Chondrocyte (in vitro differentiated cells): ENCODE data around the gene ALDH1B1. TPM values are rescaled to one million over a fixed set of nuclear protein-coding genes. Genes with fewer than 3 reads are reported as not detected.
A peak's percentile ranks its signal among the peaks of the same experiment; 100 is the strongest.

Source experiments
- DNase-seq: peaks from one replicate; pipeline ENCODE4 v3.0.0; 2021; ENCODE audit warnings: mixed read lengths, low spot score
- H3K27ac Mint-ChIP-seq: one replicate; pipeline ENCODE4 v1.8.0; 2021; ENCODE audit warnings: mild to moderate bottlenecking, moderate library complexity, mixed read lengths; ENCODE audit not compliant: unreplicated experiment
- H3K27me3 Mint-ChIP-seq: 2 replicates; pipeline ENCODE4 v1.8.0; 2021; ENCODE audit warnings: low read depth, mixed read lengths
- H3K36me3 Mint-ChIP-seq: 2 replicates; pipeline ENCODE4 v1.8.0; 2021; ENCODE audit warnings: low read depth, mixed read lengths
- H3K4me1 Mint-ChIP-seq: 2 replicates; pipeline ENCODE4 v1.8.0; 2021; ENCODE audit warnings: low read depth, mild to moderate bottlenecking, mixed read lengths
- H3K4me3 Mint-ChIP-seq: one replicate; pipeline ENCODE4 v1.8.0; 2021; ENCODE audit warnings: mild to moderate bottlenecking, moderate library complexity, mixed read lengths; ENCODE audit not compliant: unreplicated experiment
- H3K9me3 Mint-ChIP-seq: 2 replicates; pipeline ENCODE4 v1.8.0; 2021; ENCODE audit warnings: low read depth, mixed read lengths
- total RNA-seq: library from RNA; stranded (reverse); gene quantifications from 3 replicates; pipeline ENCODE4 v1.2.1, GENCODE V29; 2021
- TF ChIP-seq, protein P1 (sequence below): fragments of 200-600 bp; sonication (generic); IDR thresholded peaks from 2 replicates; pipeline ENCODE4 v1.5.0; 2021; ENCODE audit warnings: antibody characterized with exemption, mild to moderate bottlenecking, moderate library complexity

The ALDH1B1 gene
- total RNA-seq, 1 donor from 2014 or later = 74.2 TPM

- Mint-ChIP-seq H3K4me3 (no peak overlapping the region), H3K4me1 (peaks cover 12% of the 10 kb centered on the region), H3K36me3 (no peaks in the 10 kb centered on the region), H3K27ac (no peak overlapping the region), H3K9me3 (no peaks in the 10 kb centered on the region), H3K27me3 (no peaks in the 10 kb centered on the region)
- no peak for DNase-seq
- TF ChIP-seq, protein P1, sequence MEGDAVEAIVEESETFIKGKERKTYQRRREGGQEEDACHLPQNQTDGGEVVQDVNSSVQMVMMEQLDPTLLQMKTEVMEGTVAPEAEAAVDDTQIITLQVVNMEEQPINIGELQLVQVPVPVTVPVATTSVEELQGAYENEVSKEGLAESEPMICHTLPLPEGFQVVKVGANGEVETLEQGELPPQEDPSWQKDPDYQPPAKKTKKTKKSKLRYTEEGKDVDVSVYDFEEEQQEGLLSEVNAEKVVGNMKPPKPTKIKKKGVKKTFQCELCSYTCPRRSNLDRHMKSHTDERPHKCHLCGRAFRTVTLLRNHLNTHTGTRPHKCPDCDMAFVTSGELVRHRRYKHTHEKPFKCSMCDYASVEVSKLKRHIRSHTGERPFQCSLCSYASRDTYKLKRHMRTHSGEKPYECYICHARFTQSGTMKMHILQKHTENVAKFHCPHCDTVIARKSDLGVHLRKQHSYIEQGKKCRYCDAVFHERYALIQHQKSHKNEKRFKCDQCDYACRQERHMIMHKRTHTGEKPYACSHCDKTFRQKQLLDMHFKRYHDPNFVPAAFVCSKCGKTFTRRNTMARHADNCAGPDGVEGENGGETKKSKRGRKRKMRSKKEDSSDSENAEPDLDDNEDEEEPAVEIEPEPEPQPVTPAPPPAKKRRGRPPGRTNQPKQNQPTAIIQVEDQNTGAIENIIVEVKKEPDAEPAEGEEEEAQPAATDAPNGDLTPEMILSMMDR = no peak
Measured at GRCh38 chr9:38418366-38418765, 25.9 kb downstream of the ALDH1B1 start.

GRCh38 chr9:38419181-38419580, 26.7 kb downstream of the ALDH1B1 start:
- Mint-ChIP-seq H3K27me3 (no peaks in the 10 kb centered on the region), H3K36me3 (no peaks in the 10 kb centered on the region), H3K4me3 (no peak overlapping the region), H3K9me3 (no peaks in the 10 kb centered on the region), H3K27ac (no peak overlapping the region), H3K4me1 (peaks cover 12% of the 10 kb centered on the region)
- TF ChIP-seq, protein P1 = no peak
- no peak for DNase-seq

DNA sequence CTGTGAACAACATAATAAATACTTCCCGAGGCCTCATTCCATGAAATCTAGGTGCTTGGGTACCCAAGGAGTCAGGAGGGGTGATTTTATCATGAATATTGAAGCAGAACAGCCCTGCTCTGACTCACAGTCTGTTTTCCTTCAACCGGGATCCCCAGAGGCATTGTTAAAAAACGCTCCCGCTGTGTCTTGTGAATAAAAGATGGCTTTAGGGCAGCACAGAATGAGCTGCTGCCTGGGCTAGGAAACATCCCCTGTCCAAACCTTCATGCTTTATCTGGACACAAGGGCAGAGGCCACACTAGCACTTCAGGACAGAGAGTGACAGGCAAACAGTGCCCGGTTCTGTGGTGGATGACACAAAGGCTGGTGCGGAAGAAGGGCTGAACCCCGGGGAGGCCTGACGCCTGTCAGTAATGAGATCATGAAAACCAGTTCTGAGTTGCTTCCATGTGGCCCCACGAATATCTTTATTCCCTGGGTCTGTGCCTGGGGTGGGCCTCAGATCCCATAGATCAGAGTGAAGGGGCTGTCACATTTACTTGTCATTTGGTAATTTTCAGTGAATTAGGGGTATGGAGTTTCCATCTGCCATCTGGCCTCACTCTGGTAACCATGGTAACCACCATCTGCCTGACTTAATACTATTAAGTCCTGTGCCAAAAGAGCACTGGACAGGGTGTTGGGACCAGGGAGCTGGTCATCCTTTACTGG, 29.2 kb downstream of the ALDH1B1 start:
- no peak for DNase-seq
- no peaks in the 10 kb centered on the region for H3K36me3 Mint-ChIP-seq
- peaks cover 12% of the 10 kb centered on the region for H3K4me1 Mint-ChIP-seq
- no peak overlapping the region for H3K4me3 Mint-ChIP-seq
- TF ChIP-seq, protein P1 = no peak
- H3K27me3 Mint-ChIP-seq = peaks cover 7% of the 10 kb centered on the region
- no peaks in the 10 kb centered on the region for H3K9me3 Mint-ChIP-seq
- H3K27ac Mint-ChIP-seq = no peak overlapping the region

DNA sequence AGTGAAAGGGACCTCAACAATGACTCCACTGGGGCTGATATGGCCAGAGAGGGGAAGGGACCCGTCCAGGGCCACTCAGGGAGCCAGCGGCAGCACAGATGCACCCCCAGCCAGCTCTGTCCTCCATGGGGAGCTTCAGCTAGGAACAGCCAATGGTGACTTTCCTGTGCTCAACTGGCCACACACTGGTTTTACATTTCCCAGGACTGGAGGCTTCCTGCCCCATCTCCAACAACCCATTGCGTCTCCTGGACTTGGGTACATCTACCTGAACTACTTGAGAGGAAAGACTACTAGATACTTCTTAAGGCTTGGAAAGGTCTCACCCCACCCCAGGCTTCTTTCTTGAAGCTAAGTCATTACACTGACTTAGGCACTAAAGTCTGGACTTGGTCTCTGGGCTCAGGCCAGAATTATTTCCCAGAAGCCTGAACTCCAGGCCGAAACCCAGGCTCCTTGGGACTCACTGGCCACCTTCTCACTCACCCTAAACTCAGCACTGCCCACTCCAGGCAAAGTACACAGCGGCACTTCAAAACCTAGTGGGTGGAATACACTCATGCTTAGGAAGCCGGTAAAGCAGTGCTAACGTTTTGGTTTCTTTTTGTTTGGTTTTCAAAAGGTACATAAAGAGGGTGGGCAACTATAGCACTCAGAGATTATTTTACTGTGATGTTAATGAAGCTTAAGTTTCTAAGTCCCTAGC, 30.2 kb downstream of the ALDH1B1 start:
- H3K27ac Mint-ChIP-seq = no peak overlapping the region
- no peak overlapping the region for H3K4me3 Mint-ChIP-seq
- H3K9me3 Mint-ChIP-seq = no peaks in the 10 kb centered on the region
- TF ChIP-seq, protein P1 = no peak
- peaks cover 15% of the 10 kb centered on the region for H3K27me3 Mint-ChIP-seq
- peaks cover 12% of the 10 kb centered on the region for H3K4me1 Mint-ChIP-seq
- no peak for DNase-seq
- no peaks in the 10 kb centered on the region for H3K36me3 Mint-ChIP-seq

DNA sequence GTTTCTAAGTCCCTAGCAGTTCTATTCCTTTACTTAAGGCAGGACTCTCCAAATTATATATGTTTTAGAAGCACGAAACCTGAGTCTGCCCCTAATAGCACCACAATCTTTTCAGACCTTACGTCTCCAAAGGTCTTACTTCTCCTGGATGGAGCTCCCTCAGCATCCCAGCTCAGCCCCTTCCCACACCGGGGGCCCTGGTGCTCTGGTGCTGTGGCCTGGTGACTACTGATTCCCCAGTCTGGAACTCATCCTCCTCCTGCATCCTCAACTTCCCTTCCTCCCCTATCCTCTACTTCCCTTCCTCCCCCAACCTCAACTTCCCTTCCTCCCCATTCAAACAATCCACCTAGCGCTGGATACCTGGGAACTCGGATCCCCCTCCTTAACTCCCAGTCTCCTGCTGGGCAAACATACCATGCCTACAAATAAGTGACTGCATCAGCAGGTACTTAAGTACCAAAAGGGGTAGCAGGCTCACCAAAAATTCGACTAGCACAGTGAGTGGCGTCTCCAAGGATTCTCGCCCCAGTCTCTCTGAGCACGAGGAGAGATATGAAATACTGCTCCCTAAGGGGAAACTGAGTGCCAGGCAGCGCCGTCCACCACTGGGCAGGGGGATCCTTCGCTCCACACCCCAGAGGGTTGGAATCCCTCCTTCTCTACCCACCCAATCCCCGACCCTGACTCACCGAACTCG, 30.9 kb downstream of the ALDH1B1 start:
- DNase-seq = no peak
- no peak overlapping the region for H3K27ac Mint-ChIP-seq
- TF ChIP-seq, protein P1 = no peak
- H3K4me3 Mint-ChIP-seq = peak overlapping the region; percentile 56
- H3K36me3 Mint-ChIP-seq = no peaks in the 10 kb centered on the region
- no peaks in the 10 kb centered on the region for H3K9me3 Mint-ChIP-seq
- H3K4me1 Mint-ChIP-seq = peaks cover 12% of the 10 kb centered on the region
- peaks cover 20% of the 10 kb centered on the region for H3K27me3 Mint-ChIP-seq
